Measurements from ENCODE around the gene RACGAP1.
"Not testable (repeated sequence)": the region's sequence is repeated elsewhere in the genome, so short reads cannot be mapped to it uniquely, and the experiment has no call there.

The RACGAP1 gene

DNA sequence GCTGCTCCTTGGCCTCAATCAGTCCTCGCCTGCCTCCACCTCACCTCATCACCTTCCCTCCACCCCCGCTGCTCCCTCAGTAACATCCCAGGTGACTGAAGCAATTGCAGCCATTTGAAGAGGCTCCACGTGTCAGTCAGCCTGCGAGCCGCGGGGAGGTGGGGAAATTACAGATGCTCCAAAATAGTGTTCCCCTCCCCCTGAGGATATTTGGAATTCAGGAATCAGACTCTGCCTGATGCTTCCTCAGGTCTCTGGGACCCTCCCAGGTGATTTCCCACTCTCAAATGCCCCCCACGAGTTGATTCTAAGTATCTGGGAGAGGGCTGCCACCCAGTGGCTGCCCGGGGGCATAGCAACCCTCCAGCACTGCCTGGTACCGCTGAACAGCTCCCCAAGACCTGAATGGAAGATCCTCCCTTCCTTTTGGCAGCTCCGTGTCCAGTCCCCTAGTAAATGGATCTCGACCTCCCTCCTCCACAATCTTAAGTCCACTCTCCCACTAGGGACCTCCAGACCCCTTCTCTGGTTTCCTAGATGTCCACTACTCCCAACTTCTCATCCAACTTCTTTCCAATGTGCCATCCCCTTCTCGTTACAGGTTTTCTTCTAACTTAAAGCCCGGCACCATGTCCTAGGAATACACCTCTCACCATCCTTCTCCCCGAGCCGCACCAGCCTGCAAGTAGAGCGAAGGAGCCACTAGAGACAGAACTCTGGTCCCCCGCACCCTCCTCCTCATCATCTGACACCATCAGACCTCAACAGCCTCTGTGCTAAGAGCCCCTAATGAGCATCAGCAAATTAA is 30.7 kb upstream of the RACGAP1 start:
- no peak for DNase-seq

DNA sequence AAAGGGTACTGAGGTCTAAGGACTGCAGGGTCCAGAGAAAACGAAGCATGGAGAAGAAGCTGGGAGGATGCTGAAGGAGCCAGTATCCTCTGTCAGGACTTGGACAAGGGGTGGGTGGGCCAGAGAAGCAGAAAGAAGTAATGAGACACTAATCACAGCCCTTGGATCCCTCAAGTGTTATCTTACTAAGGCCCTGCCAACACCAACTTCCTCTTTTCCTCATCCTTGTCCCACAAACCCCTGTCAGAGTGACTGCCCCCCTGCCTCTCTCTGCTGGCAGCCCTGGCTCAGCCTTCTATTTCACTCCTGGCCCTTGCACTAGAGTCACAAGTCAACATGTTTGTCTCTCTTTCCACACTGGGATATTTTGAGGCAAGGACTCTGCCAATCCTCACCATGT is 28.3 kb upstream of the RACGAP1 start:
- DNase-seq = no peak

DNA sequence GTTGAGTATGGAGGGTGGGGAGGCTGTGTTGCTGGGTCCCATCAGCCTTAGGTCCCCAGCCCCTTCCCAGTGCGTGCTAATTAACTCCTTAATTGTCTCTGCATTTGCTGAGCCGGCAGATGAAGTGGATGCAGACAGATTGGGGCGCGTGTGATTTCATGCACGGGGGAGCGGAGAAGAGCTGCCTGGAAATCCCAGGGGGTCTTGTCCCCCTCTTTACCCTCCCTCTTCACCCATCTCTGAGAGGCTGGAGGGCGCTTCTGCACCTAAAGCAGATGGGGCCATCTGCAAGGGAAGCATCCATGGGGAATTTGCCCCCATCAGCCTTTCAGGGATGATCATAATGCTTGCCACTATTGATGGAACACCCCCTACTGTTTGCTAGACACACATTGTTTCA is 27.7 kb upstream of the RACGAP1 start:
- DNase-seq = no peak

DNA sequence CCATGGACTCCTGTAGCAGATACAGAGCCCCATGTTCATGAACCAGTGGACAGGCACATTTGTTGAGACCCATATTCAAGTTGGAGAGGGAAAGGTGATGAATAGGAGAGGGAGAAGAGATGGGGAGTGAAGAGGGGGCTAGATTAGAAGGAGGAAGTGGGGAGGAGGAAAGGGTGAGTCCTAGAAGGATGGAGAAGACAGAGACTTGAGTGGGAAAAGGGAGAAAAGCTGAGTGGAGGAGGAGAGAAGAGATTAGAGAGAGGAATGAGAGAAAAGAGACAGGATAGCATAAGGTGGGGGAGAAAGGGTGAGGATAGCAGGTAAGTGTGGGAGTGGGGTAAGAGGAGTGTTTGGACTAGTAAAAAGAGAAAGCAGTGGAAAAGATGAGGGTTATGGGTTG is 27.2 kb upstream of the RACGAP1 start:
- no peak for DNase-seq

DNA sequence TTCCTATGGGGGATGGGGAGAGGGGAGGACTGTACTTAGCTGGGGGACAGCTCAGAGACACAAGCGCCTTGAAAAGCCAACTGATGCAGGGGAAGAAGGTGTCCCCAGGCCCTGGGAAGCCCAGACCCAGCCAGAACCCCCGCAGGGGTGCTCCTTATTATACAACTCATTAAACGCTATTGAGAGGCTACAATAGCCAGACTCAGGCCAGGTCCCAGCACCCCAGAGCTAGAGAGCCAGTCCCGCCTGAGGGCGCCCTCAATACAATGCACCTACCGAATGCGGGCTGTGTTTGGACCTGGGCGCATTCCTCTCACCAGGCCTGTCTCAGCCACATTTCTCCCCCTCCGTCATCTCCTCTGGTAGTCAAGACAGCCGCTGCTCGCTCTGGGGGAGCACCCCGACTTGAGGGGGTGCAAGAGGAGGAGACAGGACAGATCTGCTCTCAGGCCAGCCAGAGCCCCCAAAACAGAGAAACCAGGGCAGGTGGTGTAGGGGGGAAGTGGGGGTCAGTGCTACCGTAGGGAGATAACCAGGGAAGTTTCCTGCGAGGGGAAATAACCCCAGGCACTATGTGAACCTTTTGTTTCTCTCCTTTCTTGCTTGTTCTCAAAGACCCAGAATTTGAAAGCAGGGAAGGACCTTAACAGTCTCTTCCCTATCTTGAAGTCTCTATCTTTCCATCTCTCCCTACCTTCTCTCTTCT is 26.0 kb upstream of the RACGAP1 start:
- no peak for DNase-seq

DNA sequence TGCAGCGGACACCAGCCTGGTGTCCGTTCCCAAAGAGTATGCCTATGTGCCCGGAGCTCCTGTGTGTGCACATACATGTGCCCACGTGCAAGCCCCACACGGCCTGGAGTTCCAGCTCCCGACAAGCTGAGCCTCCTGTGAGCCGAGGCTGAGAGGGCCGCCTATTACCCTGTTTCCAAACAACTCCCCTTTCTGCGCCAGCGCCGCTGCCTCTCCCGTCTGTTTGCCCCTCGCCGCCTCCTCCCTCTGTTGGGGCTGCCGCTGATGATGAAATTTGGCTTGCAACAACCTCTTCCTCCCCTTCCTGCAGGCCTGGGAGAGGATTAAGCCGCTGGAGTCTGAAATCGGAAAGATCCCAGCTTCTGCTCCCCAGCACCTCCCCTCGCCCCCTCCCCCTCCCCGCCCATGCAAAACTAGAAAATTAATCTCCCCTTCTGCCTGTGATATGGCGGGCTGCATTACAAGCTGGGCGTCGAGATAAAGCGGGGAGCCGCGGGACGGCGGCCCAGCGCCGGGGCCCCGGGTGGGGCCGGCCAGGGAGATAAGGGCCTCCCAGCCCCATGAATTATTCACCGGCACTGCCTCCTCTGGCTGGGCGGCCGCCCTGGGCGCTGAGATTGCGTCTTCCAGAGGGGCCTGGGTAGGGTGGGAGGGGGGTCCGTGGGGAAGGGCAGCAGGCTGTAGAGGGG is 25.3 kb upstream of the RACGAP1 start:
- no peak for DNase-seq

DNA sequence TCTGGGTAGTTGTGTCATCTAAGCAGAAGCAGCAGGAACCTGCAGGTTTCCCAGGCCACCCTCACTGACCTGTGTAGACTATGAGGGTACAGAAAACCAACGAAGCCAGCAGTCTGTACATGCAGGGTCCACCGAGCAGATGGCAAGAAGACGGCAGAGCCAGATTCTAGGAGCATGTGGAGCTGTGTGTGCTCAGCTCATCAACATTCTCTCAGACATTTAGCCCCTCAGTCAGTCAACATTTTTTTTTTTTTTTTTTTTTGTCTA is 24.8 kb upstream of the RACGAP1 start:
- DNase-seq = no peak

DNA sequence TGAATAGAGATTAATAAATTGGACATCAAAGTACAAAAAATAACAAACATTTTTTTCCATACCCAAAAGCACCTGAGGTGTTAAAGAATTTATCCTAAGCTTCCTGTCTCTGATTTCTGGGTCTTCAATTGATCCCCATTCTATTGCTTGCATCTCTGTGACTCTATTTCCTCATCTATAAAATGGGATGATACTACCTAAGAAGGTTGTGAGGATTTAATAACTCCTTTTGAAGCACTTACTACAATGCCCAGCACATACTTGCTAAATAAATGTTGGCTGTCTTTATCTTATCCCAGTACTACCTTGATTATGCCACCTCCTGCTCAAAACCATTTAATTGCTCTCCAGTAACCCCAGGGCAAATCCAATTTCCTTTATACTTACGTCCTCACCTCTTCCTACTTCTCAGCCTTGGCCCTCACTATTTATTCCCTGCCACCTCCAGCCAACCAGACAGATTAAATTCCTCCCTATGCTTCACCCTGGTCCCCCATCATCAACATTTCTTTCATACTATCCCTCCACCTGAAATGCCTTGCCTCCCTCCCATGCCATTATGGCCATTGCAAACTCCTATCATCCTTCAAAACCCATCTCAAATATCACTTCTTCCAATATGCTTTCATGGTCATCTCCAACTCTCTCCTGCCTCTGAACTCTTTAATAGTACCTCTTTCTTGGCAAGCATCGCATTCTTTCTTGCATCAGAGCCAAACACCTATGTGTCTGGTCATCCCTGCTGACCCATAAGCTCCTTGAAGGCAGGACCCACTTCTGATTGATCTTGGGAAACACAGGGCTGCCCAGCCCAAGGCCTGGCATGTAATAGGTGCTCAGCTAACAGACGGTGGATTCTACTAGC is 24.2 kb upstream of the RACGAP1 start:
- DNase-seq = no peak

DNA sequence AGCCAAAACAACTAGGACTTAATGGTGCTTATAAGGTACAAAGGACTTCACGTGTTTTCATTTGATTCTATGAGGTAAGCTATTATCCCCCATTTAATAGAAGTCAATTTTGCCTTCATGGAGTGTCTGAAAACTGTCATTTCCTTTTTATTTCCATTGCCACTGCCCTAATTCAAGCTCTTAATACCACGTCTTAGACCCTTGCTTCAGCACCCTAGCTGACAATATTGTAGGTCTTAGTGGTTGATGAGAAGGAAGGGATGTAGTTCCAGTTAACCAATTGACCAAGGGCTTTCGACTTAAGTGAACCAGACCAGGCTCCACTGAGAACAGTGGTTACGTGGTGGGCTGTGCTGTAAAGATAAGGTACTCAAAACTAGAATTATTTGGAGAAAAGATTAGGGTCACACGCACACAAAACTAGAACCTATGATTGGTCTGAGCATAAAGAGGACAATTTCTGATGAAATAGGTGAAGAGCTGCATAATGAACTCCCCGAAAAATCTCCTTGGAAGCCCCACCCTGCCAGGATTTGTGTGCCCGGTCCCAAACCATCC is 22.5 kb upstream of the RACGAP1 start:
- DNase-seq = no peak

DNA sequence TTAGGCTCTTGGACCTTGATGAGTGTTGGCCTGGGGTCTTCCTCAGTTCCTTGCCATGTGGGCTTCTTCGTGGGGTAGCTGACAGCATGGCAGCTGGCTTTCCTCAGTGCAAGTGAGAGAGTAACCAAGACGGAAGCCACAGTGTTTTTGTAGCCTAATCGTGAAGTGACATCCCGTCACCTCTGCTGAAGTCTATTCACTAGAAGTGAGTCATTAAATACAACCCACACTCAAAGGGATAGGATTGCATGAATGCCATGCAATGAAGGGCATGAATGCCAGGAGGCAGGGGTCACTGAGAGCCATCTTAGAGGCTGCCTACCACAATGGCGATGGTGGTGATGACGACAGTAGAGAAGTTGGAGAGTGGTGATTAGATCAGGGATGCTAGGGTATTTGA is 18.6 kb upstream of the RACGAP1 start:
- DNase-seq = no peak

DNA sequence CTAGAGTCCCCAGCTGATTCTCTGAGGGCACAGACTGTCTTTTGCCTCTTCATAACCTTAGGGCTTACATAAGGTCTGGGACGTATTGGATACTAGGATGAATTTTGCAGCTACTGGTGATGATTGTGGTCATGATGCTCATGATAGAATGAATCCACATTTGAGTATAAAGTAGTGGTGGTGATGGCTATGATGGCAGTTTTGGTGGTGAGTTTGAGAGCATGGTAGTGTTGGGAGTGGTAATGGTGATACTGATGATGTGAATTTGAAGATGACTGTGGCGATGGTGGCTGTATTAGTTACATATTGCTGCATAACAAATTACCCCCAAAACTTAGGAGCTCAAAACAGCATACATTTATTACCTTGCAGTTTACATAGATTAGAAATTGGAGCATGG is 18.0 kb upstream of the RACGAP1 start:
- DNase-seq = no peak

DNA sequence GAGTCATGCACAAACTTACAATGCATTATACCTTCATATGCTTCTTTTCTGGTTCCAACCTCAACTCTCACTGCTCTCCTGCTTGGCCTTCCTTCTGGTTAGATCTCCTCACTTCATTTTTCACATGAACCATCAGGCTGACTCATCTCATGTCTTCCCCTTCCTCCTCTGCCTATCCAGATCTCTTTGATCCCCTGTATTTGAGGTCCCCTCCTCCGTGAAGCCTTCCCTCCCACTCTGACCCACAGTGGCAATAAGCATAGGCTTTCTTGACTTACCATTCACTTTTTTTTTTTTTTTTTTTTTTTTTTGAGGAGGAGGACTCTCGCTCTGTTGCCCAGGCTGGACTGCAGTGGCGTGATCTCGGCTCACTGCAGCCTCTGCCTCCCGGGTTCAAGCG is 17.4 kb upstream of the RACGAP1 start:
- DNase-seq = no peak

DNA sequence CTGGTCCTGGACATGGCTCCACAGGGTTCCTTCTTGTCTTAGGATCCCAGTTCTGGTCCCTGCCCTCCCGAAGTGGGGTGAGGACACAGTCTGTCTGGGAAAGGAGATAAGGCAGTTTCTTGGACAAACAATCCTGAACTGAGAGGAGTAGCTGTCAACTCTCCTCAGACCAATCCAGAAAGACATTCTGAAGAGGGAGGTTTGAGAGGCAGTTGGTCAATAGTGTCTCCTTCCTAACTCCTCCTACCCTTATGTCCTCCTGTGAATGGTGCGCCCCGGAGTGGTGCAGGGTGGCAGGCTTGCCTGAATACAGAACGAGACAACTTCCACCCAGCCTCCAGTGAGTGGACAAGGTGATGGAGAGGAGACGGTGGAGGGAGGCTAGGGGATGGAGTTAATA is 16.7 kb upstream of the RACGAP1 start:
- DNase-seq = no peak

DNA sequence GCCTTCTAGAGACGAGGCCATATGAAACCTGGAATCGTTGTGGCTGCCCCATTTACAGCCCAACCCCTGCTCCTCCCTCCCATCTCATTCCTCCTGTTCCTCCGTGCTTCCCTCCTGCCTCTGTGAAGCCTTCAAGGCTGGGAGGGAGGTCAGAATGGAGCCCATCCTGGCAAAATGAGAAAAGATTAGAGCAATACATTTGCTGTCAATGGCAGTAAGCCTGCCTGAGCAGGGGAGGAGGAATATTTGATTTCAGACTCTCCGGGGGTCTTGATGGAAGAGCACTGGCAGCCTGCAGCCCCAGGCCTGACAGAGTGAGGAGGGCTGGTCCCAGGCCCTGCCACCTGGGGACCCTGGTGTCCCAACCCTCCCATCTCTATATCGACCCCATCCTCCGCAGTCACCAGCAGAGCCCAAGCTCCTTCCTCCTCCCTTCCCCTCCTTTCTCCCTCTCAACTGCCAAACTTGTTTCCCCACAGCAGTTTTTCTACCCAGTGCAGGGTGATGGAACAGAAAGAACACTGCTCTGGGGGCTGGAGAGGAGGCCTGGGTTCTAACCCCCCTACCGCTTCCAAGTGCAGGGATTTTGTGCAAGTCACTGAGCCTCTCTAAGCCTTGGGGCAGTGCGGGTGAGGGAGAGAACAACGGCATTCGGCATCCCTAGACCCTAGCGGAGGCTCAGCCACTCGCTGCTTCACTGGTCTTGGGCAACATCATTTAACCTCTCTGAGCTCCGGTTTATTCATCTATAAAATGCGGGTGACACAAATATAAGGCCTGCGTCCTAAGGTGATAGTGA is 16.0 kb upstream of the RACGAP1 start:
- no peak for DNase-seq

DNA sequence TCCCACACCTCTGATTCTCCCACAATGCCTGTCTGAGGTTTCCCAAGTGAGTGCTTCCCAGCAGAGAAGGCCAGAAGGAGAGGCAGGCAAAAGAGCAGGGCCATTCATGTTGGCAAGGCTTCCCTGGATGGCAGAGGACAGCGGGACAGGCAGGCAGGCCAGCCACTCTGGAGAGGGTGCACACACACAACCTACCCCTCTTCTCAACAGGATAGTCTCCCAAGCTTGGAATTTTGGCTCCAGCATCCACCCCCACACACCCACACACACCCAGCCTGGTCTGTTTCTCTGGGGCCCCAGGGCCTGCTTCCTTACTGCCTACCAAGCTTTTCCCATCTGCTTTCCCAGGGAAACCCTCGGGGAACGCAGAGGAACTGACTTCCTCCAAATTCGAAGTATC is 15.4 kb upstream of the RACGAP1 start:
- no peak for DNase-seq

DNA sequence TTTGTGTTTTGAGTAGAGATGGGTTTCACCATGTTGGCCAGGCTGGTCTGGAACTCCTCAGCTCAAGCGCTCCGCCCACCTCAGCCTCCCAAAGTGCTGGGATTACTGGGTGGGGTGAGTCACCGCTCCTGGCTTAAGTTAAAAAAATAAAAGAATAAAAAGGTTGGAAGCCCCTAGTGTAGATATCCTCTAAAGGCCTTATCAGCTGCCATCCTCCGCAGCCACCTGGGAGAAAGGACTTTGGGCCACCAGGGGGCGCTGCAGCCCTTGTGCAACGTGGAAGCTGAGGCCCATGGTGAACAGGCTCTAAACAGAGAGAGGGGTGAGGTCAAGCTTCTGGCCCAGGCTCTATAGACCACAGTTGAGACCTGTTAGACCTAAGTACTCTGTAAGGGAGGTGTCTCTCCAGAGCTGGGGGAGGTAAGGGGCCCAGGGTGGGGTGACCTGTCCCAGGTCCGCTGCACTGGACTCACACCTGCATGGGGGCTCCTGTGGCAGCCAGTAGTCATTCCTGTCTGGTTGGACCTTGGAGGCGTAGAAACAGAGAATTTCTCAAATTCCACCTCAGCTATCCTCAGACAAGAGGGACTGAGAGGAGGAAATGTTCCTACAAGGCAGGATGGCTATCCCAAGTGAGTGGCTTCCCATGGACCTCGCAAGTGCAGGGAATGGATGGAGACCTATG is 14.0 kb upstream of the RACGAP1 start:
- DNase-seq = peak; percentile 24

DNA sequence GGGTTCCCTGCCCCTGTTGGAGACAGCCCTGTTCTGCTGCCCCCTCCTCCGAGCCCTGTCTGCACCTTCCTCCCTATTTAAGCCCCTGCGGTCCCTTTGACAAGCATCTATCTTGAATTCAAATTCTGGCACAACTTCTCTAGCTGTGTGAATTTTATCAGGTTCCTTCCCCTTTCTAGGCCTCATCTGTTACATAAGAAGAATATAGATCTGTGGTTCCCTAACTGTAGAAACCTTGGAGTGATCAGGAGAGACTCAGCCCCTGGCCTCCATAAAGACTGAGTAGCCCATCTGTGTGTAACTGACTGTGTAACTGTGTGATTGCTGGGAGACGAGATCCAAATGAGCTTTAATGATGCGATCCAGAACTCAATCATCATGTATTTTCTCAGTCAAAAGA is 13.0 kb upstream of the RACGAP1 start:
- DNase-seq = no peak

DNA sequence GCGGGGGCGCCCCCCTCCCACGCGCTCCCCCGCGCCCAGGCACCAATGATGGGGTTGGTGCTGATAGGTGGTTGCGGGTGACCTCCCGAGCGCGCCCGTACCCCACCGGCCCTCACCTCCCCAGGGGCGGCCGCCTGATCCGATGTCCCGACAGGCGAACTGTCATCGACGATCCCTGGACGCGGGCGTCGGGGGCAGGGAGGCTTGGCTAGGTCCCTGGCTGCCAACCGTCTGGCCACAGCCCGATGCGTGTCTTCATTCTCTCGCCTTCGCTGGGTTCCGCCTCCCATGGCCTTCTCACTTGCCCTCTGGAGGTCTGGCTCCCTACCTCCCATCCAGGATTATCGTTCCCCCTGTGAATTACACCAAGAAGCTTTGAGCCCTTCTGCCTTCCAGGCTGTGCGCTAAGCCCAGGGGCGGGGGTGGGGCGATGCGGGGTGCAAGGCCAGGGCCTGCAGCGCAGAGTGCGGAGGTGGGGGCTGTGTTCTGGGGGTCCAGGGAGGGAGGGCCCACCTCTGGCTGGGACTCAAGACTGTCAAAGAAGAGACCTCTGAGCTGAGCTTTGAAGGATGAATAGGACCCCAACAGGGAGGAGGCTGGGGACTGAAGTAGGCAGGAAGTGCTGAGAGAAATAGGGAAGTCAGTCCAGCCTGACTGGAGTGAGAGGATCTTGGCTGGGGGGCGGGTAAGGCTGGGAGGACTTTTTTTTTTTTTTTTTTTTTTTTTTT is 7.7 kb upstream of the RACGAP1 start:
- DNase-seq = no peak

DNA sequence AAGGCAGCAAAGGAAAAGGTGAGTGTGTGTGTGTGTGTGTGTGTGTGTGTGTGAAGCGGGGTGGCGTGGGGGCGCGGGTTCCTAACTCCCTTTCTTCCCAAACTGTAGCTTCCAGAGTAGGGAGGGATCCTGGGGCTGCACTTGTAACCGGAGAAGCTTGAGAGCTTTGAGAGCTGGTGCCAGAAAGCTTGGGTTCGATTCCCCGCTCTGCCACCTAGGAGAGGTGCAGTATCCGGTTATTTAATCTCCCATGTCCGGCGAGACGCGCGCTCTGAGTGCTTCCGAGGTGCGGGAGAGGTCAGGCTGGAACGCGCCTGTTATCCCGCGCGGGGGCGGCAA is 7.2 kb upstream of the RACGAP1 start:
- DNase-seq = no peak

DNA sequence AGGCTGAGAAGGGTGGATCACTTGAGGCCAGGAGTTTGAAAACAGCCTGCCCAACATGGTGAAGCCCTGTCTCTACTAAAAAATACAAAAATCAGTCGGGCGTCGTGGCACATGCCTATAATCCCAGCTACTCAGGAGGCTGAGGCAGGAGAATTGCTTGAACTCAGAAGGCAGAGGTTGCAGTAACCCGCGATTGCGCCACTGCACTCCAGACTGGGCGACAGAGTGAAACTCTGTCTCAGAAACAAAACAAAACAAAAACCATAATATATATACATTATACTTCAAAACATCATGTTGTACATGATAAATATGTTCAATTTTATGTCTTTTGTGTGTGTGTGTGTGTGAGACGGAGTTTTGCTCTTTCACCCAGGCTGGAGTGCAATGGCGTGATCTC is 5.2 kb upstream of the RACGAP1 start:
- not testable (repeated sequence) for DNase-seq

DNA sequence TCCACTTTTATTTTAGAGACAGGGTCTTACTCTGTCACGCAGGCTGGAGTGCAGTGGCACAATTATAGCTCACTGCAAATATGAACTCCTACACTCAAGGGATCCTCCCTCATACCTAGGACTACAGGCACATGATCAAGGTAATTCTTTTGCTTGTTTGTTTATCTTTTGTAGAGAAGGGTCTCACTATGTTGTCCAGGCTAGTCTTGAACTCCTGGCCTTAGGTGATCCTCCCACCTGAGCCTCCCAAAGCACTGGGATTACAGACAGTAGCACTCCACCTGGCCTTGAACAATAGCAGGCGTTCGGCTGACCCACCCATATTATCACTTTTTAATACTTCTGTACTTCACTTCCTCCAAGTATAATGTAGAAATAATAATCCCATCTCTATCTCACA is 1.4 kb upstream of the RACGAP1 start:
- no peak for DNase-seq

Measured in DMS79 (cell line).